Left forelimb (tissue), 1 donor: ENCODE measurements around the gene WDR76.

Source experiments
- DNase-seq: peaks from one replicate; pipeline ENCODE4 v3.0.0-alpha.2; 2018; ENCODE audit warnings: low spot score

WDR76 gene

GRCh38 chr15:43913941-43914340 lies 87.1 kb downstream of the WDR76 start:
- DNase-seq = no peak

- no peak for DNase-seq
These were observed 89.0 kb downstream of the WDR76 start for GRCh38 chr15:43915631-43916325.

- no peak for DNase-seq
These were observed 89.5 kb downstream of the WDR76 start for GRCh38 chr15:43916326-43916660.
